C4-2B (cell line): ENCODE results near the gene CPNE8.

Source experiments
- ZFX ChIP-seq: fragments of 450-650 bp; IDR thresholded peaks from 2 replicates; pipeline ENCODE4 v1.6.1; 2017
- TF ChIP-seq, protein P1 (sequence below): fragments of 450-650 bp; conservative IDR thresholded peaks from 2 replicates; pipeline ENCODE4 v1.5.1; 2017; ENCODE audit warnings: mild to moderate bottlenecking

DNA sequence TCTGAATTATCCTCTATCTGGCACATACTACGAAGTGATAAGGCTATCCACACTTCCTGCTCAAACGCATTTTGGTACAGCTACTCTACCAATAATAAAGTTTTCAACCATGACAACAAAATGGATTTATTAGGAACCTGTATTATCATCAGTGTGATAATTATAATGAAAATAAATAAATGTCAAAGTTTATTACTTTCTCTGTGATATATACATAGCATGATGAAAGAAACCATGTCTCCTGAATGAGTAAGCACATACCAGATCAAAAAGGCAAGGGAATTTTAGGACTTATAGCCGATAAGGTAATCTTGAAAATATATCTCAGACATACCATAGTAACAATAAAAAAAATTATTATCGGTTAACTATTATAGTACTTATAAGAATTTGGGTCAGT is 61.1 kb downstream of the CPNE8 start:
- TF ChIP-seq, protein P1, sequence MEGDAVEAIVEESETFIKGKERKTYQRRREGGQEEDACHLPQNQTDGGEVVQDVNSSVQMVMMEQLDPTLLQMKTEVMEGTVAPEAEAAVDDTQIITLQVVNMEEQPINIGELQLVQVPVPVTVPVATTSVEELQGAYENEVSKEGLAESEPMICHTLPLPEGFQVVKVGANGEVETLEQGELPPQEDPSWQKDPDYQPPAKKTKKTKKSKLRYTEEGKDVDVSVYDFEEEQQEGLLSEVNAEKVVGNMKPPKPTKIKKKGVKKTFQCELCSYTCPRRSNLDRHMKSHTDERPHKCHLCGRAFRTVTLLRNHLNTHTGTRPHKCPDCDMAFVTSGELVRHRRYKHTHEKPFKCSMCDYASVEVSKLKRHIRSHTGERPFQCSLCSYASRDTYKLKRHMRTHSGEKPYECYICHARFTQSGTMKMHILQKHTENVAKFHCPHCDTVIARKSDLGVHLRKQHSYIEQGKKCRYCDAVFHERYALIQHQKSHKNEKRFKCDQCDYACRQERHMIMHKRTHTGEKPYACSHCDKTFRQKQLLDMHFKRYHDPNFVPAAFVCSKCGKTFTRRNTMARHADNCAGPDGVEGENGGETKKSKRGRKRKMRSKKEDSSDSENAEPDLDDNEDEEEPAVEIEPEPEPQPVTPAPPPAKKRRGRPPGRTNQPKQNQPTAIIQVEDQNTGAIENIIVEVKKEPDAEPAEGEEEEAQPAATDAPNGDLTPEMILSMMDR = no peak
- TF ChIP-seq ZFX = no peak
